GM21717 (cell line): ENCODE results near the gene SAYSD1.

Source experiments
- ATAC-seq: cut with Tn5 transposase; IDR thresholded peaks from one replicate; pipeline ENCODE4 v1.9.1; 2021; ENCODE audit warnings: mild to moderate bottlenecking, moderate library complexity; ENCODE audit not compliant: unreplicated experiment

The SAYSD1 gene

GRCh38 chr6:39080246-39080875 is 34.6 kb downstream of the SAYSD1 start:
- no peak for ATAC-seq

DNA sequence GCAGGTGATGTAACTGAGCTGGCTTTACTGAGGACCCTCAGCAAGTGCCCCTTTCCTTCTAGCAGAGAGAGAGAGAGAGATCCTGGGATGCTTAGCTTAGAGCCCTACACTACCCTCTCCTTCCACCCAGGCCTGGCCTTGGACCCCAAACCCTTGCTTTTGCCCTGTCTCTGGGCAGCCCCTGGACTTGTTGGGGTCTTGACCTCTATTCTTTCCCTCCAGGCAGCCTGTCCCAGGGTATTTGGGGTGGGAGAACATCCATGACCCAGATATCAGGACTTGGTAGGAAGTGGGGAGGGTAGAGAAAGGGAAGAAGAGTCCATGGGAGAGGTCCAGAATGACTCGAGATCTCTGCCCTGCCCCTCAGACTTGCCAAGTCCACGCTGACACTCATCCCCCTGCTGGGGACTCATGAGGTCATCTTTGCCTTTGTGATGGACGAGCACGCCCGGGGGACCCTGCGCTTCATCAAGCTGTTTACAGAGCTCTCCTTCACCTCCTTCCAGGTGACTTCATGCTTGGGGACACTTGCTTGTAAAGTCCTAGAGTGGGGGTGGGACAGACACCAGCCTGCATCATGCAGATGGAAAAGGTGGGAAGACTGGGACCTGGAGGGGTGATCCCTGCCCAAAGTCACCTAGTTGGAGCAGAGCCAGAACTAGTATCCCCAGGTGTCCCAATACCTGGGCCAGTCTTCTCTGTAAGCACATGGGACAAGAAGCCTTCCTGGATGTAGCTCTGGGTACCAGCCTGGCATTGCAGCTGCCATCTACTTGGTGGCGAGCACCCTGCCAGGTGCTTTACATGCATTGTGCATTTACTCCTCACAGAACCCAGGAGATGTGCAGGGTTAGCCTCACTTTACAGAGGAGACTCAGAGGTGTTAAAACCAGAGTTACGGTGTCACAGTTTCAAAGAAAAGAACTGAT is 35.5 kb downstream of the SAYSD1 start:
- ATAC-seq, result no peak

DNA sequence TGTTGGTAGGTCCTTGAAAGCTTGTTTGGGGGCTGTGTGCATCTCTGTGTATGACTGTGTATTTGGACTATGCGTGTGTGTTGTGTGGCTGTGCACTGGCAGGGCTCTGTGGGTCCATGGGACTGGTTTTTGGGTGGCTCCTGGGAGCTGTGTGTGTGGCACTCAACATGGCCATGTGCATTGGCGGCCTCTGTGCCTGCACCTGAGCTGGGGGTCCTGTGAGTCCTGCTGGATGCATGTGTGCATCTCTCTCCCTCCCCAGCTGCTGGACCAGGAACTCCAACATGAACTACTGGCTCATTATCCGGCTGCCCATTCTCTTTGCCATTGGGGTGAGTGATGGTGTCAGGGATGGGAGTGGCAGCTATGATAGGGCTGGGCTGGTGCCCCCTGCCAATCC is 36.3 kb downstream of the SAYSD1 start:
- ATAC-seq, result no peak

DNA sequence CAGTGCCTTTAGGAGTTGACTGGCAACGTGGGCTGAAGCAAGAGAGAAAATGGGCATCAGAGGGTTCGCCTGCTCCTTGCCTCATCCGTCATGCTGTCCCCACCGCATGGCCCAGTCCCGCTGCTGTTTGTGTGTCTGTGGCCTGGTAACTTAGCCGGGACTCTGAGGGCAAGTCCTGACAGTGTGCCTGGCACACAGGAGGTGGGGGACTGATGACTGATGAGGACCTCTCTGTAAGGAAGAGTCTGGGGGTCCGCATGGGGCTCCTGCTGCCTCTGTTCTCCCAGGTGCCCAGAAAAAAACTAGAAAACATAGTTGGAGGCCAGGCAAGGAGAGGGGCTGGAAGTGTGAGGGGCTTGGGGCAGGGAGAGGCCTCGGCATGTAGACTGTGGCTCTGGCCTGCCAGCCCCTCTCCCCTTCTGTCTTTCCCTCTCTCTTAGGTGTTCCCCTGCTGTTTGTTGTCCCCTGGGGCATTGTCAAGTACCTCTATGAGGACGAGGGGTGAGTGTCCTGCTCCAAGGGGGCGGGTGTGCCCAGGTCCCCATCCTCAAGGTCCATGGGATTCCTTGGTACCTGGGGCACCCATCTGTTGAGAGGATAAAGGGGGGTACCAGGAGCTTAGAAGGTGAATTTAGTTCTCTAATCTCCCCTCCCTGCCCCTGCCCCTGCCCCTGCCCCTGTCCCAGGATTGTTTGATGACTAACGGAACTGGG is 36.9 kb downstream of the SAYSD1 start:
- ATAC-seq, result no peak

DNA sequence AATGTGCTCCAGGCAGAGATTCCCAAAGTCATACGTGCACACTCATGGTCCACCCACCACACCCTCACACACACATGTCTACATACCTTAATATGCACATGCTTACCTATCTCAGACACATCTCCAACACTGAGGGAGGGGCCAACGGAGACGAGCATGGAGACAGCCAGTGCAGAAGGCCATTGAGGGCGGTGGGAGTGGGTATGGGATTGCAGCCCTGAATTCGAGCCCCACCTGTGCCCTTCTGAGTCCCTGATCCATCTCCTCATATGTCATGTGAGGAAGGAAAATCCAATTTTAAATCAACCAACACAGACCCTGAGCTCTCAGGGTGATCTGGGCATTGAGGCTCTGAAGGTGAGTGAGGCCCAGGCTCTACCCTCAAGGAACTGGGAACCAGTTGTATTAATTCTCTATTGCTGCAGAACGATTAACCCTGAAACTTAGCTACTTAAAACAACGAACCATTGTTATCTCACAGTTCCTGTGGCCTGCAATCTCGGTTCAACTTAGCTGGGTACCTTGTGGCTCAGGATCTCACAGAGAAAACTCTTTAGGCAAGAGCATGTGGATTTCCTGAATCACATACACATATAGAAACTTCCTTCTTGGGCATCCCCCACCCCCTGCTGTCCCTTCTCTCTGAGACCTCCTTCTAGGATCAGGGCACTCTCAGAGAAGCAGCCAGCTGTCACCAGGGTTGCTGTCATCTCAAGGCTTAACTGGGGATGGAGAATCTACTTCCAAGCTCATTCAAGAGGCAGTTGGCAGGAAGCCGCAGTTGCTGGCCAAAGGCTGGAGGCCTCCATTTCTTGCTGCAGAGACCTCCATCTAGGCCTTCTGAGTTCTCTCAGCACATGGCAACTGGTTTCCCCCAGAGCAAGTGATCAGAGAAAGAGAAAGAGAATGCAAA is 38.1 kb downstream of the SAYSD1 start:
- no peak for ATAC-seq

DNA sequence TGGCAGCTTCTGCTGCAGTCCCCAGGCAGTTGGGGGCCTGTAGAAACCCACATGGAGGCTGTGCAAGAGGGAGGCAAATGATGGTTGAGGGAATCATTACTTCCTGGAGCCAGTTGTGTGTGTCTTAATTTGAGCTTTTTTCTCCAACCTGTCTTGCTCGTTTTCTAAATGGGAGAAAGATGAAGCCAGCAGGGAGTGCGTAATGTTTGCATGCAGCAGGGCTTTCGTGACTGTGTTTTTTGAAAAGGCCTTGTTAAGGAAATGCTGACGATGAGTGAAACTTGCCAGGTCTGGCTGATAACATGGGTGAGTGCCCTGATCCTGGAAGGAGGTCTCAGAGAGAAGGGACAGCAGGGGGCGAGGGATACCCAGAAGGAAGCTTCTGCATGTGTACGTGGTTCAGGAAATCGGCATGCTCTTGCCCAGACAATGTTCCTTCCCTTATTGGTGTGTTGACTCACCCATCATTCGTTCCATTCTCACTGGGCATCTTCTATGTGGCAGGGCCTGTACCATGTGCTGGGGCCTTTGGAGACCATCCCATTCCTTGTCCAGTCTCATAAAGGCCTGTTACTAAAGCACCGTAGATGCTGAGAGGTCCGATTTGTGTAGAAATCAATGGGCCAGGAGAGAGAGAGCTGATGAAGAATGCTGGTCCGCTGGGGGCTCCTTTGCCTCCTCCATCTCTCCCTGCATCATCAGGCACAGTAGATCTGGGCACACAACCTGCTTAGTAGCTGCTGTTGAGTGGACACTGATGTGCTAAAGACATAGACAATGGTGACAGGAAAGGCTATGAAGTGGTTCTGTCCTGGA is 39.0 kb downstream of the SAYSD1 start:
- no peak for ATAC-seq

GRCh38 chr6:39075010-39075686 is 39.8 kb downstream of the SAYSD1 start:
- no peak for ATAC-seq

- ATAC-seq, result no peak
Measured at GRCh38 chr6:39074486-39074885, 40.5 kb downstream of the SAYSD1 start.

DNA sequence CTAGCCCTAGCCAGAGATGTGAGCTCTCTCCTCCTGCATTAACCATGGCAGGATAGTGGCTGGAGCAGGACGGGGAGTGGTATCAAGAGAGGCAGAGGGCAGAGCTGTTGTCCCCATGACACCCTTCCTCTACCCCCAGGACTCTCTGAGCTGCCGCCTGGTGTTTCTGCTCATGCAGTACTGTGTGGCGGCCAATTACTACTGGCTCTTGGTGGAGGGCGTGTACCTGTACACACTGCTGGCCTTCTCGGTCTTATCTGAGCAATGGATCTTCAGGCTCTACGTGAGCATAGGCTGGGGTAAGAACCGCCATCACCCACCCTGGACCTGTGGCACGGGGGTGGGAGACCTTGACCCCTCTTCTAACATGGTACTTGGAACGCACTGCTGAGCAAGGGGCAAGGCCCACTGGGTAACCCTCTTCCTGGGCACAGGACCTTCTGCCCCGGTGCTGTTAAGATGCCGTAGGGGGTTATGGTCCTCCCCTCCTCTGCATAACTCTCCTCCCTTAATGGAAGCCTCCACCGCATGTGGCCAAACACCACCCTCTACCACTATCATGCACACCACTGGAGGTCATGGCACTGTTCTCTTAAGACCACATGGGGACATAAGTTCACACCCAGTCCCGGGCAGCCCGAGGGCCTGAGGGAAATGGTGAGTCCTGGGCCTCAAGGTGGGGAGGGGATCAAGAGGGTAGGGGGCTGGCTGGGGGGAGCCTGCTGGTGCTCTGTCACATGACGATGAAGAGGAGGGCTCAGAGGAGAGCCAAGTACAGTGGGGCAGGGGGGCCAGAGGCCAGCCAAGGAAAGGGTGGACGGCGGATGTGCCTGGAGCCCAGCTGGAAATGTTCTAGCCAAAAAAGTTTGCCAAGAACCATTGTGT is 41.3 kb downstream of the SAYSD1 start:
- no peak for ATAC-seq

DNA sequence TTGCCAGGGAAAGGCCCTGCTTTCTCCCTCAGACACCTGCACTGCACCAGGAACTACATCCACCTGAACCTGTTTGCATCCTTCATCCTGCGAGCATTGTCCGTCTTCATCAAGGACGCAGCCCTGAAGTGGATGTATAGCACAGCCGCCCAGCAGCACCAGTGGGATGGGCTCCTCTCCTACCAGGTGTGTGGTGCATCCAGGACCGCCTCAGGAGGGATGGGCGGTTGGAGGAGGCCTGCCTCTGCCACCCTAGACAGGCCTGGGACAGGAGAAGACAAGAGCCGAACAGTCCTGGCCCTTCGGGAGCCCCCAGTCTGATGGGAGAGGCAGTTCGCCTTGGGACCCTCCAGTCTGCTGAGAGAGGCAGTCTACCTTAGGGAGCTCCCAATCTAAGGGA is 42.2 kb downstream of the SAYSD1 start:
- ATAC-seq, result no peak

DNA sequence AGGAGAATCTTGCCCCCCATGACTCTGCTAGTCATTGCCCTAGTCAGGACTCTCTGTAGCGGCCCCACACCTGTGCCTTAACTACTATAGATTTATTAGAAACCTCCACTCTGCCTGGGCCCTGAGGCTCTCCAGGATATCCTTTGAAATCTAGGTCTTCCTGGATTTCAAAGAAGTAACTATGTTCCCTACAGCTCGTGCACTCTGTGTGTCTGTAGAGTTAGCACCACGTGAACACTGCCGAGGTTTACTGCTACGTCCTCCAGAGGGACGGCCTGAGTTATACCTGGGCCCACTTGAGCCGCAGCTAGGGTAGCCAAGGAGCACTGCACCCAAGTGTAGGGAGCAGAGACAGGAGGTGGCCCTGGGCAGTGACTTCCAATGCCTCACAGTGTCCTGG is 46.6 kb downstream of the SAYSD1 start:
- no peak for ATAC-seq

DNA sequence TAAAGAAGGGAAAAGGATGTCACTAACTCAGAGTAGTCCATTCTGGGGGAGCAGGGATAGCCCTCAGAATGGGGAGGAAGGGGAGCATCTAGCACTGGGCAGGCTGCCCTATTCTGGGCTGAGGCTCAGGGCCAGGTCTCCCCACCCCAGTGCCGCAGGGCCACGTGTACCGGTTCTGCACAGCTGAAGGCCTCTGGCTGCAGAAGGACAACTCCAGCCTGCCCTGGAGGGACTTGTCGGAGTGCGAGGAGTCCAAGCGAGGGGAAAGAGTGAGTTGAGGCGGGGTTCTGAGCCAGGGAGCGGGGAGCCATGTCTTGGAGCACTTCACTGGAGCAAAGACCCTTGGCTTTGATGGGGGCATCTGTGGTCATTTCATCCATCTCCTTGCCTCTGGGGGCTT is 49.4 kb downstream of the SAYSD1 start:
- no peak for ATAC-seq

GRCh38 chr6:39063526-39063925 is 51.5 kb downstream of the SAYSD1 start:
- no peak for ATAC-seq

DNA sequence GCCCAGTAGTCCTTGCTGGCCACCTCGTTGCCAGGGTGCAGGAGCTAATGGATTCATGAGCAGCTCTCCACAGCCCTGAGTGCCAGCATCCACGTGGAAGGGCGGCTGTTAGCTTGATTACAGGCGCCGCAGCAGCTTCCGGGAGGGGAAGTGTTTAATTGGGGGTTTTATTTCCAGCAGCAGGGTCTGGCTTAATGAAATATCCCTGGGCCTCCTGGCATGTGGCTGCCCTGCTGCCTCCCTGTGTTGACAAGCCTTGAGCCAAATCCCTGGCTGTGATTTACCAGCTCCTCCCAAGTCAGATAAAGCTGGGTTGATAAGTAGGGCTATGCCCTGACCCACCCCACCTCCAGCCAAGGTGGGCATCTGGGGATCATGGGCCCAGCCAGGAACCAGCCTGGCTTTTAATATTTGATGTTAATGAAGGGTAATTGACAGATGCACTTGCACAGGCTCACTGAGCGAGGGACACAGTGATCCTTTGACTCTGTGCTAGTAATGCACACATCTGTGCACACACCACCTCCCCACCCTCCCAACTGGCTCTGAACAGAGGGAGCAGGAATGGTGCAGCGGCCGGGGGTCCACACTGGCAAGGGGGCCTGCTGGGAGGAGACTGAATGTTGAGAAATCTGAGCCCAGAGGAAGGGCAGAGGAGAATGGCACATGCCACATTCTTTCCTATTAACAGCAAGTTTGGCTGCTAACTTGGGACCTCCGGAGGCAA is 52.8 kb downstream of the SAYSD1 start:
- no peak for ATAC-seq

GRCh38 chr6:39061588-39061987 is 53.4 kb downstream of the SAYSD1 start:
- no peak for ATAC-seq

- no peak for ATAC-seq
Measured at GRCh38 chr6:39061182-39061581, 53.8 kb downstream of the SAYSD1 start.

GRCh38 chr6:39060467-39061160 is 54.4 kb downstream of the SAYSD1 start:
- ATAC-seq, result no peak
